GM23338 (cell line): ENCODE results near the gene NOLC1.

Experiments used
- CREB1 ChIP-seq: fragments of 250-450 bp; sonication (Bioruptor Pico); IDR thresholded peaks from 2 replicates; pipeline ENCODE4 v1.5.0; 2020; ENCODE audit warnings: low read depth, mild to moderate bottlenecking, moderate library complexity
- CTCF ChIP-seq, 2 experiments: fragments of 200-600 bp in 1 of 2; sonication (generic) in 1 of 2; conservative IDR thresholded peaks; 2 replicates each; pipeline versions ENCODE4 v1.5.1 to v1.6.1; 2016 to 2017; ENCODE audit warnings: antibody characterized with exemption in 2 of 2, low read depth in 2 of 2, mild to moderate bottlenecking in 2 of 2, moderate library complexity in 1 of 2
- EZH2 ChIP-seq: fragments of 200-600 bp; sonication (generic); IDR thresholded peaks from one replicate; pipeline ENCODE4 v1.8.0; 2017; ENCODE audit warnings: antibody characterized with exemption, mild to moderate bottlenecking, low read depth; ENCODE audit not compliant: unreplicated experiment
- EZH2phosphoT487 ChIP-seq: fragments of 200-600 bp; sonication (generic); IDR thresholded peaks from one replicate; pipeline ENCODE4 v1.8.1; 2018; ENCODE audit warnings: antibody characterized with exemption; ENCODE audit not compliant: unreplicated experiment
- JUNB ChIP-seq: IDR thresholded peaks from one replicate; pipeline ENCODE4 v1.6.1; 2016; ENCODE audit warnings: antibody characterized with exemption; ENCODE audit not compliant: unreplicated experiment
- NANOG ChIP-seq: IDR thresholded peaks from 2 replicates; pipeline ENCODE4 v1.6.1; 2016; ENCODE audit warnings: antibody characterized with exemption, borderline replicate concordance
- POLR2AphosphoS5 ChIP-seq: IDR thresholded peaks from 2 replicates; pipeline ENCODE4 v1.6.1; 2016; ENCODE audit warnings: antibody characterized with exemption, low read depth
- REST ChIP-seq: IDR thresholded peaks from one replicate; pipeline ENCODE4 v1.6.1; 2018; ENCODE audit warnings: antibody characterized with exemption; ENCODE audit not compliant: unreplicated experiment
- STAT1 ChIP-seq: IDR thresholded peaks from one replicate; pipeline ENCODE4 v1.6.1; 2016; ENCODE audit warnings: antibody characterized with exemption; ENCODE audit not compliant: unreplicated experiment
- ZNF114 ChIP-seq: fragments of 250-450 bp; sonication (Bioruptor Pico); IDR thresholded peaks from 2 replicates; pipeline ENCODE4 v1.5.0; 2020; ENCODE audit warnings: mild to moderate bottlenecking, moderate library complexity
- TF ChIP-seq, protein P1 (sequence below): IDR thresholded peaks from 2 replicates; pipeline ENCODE4 v1.6.1; 2016; ENCODE audit warnings: antibody characterized with exemption
- TF ChIP-seq, protein P2 (sequence below): fragments of 250-450 bp; sonication (Bioruptor Pico); IDR thresholded peaks from 2 replicates; pipeline ENCODE4 v1.5.0; 2020; ENCODE audit warnings: mild to moderate bottlenecking, moderate library complexity

- TF ChIP-seq CTCF (conservative IDR thresholded peaks at IDR 0.05; ENCODE audit: low read depth in 2 of 2): no peak
- TF ChIP-seq POLR2AphosphoS5: no peak
- TF ChIP-seq JUNB: no peak
- TF ChIP-seq EZH2: no peak
- TF ChIP-seq STAT1: no peak
- no peak for TF ChIP-seq EZH2phosphoT487
- TF ChIP-seq, protein P1, sequence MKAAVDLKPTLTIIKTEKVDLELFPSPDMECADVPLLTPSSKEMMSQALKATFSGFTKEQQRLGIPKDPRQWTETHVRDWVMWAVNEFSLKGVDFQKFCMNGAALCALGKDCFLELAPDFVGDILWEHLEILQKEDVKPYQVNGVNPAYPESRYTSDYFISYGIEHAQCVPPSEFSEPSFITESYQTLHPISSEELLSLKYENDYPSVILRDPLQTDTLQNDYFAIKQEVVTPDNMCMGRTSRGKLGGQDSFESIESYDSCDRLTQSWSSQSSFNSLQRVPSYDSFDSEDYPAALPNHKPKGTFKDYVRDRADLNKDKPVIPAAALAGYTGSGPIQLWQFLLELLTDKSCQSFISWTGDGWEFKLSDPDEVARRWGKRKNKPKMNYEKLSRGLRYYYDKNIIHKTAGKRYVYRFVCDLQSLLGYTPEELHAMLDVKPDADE: no peak
- TF ChIP-seq REST: no peak
- TF ChIP-seq ZNF114 (CRISPR knock-in tag): no peak
- no peak for TF ChIP-seq CREB1 (CRISPR knock-in tag)
- TF ChIP-seq NANOG: no peak
- TF ChIP-seq, protein P2, sequence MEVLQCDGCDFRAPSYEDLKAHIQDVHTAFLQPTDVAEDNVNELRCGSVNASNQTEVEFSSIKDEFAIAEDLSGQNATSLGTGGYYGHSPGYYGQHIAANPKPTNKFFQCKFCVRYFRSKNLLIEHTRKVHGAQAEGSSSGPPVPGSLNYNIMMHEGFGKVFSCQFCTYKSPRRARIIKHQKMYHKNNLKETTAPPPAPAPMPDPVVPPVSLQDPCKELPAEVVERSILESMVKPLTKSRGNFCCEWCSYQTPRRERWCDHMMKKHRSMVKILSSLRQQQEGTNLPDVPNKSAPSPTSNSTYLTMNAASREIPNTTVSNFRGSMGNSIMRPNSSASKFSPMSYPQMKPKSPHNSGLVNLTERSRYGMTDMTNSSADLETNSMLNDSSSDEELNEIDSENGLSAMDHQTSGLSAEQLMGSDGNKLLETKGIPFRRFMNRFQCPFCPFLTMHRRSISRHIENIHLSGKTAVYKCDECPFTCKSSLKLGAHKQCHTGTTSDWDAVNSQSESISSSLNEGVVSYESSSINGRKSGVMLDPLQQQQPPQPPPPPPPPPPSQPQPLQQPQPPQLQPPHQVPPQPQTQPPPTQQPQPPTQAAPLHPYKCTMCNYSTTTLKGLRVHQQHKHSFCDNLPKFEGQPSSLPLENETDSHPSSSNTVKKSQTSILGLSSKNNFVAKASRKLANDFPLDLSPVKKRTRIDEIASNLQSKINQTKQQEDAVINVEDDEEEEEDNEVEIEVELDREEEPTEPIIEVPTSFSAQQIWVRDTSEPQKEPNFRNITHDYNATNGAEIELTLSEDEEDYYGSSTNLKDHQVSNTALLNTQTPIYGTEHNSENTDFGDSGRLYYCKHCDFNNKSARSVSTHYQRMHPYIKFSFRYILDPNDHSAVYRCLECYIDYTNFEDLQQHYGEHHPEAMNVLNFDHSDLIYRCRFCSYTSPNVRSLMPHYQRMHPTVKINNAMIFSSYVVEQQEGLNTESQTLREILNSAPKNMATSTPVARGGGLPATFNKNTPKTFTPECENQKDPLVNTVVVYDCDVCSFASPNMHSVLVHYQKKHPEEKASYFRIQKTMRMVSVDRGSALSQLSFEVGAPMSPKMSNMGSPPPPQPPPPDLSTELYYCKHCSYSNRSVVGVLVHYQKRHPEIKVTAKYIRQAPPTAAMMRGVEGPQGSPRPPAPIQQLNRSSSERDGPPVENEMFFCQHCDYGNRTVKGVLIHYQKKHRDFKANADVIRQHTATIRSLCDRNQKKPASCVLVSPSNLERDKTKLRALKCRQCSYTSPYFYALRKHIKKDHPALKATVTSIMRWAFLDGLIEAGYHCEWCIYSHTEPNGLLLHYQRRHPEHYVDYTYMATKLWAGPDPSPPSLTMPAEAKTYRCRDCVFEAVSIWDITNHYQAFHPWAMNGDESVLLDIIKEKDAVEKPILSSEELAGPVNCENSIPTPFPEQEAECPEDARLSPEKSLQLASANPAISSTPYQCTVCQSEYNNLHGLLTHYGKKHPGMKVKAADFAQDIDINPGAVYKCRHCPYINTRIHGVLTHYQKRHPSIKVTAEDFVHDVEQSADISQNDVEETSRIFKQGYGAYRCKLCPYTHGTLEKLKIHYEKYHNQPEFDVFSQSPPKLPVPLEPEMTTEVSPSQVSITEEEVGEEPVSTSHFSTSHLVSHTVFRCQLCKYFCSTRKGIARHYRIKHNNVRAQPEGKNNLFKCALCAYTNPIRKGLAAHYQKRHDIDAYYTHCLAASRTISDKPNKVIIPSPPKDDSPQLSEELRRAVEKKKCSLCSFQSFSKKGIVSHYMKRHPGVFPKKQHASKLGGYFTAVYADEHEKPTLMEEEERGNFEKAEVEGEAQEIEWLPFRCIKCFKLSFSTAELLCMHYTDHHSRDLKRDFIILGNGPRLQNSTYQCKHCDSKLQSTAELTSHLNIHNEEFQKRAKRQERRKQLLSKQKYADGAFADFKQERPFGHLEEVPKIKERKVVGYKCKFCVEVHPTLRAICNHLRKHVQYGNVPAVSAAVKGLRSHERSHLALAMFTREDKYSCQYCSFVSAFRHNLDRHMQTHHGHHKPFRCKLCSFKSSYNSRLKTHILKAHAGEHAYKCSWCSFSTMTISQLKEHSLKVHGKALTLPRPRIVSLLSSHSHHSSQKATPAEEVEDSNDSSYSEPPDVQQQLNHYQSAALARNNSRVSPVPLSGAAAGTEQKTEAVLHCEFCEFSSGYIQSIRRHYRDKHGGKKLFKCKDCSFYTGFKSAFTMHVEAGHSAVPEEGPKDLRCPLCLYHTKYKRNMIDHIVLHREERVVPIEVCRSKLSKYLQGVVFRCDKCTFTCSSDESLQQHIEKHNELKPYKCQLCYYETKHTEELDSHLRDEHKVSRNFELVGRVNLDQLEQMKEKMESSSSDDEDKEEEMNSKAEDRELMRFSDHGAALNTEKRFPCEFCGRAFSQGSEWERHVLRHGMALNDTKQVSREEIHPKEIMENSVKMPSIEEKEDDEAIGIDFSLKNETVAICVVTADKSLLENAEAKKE (CRISPR knock-in tag): no peak
Measured at GRCh38 chr10:102146971-102147428, 5.2 kb upstream of the NOLC1 start.
